GM19395 (cell line): ENCODE data around the gene CRY2.
"Not testable (repeated sequence)": the region's sequence is repeated elsewhere in the genome, so short reads cannot be mapped to it uniquely, and the experiment has no call there.

Source experiments
- ATAC-seq: cut with Tn5 transposase; IDR thresholded peaks from one replicate; pipeline ENCODE4 v1.9.1; 2021; ENCODE audit warnings: mild to moderate bottlenecking, moderate library complexity; ENCODE audit not compliant: unreplicated experiment

The CRY2 gene

GRCh38 chr11:45897556-45897955, 50.3 kb downstream of the CRY2 start:
- no peak for ATAC-seq

- ATAC-seq: no peak
These were observed 51.8 kb downstream of the CRY2 start for GRCh38 chr11:45899086-45899447.

- ATAC-seq: peak; percentile 71
These were observed 52.3 kb downstream of the CRY2 start for GRCh38 chr11:45899448-45900174.

- ATAC-seq: not testable (repeated sequence)
These were observed 53.0 kb downstream of the CRY2 start for GRCh38 chr11:45900175-45900800.

- ATAC-seq: no peak
These were observed 53.8 kb downstream of the CRY2 start for GRCh38 chr11:45900916-45901617.

DNA sequence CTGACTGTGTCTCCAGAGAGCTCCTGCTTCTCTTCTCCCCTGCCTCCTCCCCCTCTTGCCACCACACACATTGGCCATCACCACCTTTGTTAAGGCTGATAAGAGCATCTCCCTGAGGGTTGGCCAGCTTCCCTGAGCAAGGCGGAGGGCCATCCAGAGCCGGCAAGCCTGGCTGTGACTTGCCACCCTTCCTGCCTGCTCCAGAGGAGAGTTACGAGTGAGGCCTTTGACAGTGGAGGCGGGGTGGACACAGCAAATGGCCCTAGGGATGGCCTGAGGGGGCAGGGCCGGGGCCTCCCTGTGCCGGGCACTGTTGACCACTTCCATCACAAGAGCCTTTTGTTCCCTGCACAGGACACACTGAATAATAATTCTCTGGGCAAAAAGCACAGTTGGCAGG, 54.4 kb downstream of the CRY2 start:
- no peak for ATAC-seq

- ATAC-seq: no peak
These were observed 55.4 kb downstream of the CRY2 start for GRCh38 chr11:45902452-45903380.

DNA sequence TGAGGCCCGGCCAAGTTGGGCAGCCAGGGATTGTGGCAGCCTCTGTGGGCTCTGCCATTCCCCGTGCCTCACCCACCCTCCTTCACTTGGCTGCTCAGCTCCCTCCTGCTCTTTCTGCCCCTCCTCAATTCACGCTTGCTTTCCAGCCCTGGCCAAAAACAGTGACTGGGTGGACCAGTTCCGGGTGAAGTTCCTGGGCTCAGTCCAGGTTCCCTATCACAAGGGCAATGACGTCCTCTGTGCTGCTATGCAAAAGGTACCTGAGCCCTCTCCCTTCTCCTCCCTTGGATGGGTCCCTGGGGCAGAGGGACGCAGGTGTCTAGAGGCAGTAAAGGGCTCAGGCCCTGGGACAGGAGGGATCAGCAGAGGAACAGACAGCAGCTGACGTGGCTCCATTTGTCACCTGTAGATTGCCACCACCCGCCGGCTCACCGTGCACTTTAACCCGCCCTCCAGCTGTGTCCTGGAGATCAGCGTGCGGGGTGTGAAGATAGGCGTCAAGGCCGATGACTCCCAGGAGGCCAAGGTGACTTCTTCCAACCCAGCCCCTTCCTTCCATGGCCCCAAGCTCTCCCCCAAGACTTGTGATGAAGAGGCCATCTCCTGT, 57.1 kb downstream of the CRY2 start:
- no peak for ATAC-seq

DNA sequence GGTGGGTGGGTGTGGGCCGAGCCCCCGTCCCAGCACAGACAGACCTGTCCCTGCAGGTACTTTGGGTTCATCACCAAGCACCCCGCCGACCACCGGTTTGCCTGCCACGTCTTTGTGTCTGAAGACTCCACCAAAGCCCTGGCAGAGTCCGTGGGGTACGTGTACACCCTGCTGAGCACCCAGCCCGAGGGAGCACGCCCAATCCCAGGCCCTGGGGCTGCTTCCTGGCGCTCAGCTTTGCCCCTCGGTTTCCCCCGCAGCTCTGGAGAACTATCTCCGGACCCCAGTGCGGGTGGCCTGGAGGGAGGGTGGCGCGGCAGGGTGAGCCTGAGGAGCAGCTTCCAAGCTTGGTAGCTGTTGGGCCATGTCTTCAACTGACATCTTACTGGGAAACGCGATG, 57.8 kb downstream of the CRY2 start:
- no peak for ATAC-seq

DNA sequence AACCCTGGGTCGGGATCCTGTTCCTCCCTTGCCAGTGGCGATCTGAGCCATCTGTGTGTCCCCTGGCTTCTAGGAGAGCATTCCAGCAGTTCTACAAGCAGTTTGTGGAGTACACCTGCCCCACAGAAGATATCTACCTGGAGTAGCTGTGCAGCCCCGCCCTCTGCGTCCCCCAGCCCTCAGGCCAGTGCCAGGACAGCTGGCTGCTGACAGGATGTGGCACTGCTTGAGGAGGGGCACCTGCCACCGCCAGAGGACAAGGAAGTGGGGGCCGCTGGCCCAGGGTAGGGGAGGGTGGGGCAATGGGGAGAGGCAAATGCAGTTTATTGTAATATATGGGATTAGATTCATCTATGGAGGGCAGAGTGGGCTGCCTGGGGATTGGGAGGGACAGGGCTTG, 58.3 kb downstream of the CRY2 start:
- ATAC-seq: not testable (repeated sequence)

GRCh38 chr11:45906096-45906682, 58.9 kb downstream of the CRY2 start:
- no peak for ATAC-seq

GRCh38 chr11:45906965-45907611, 59.8 kb downstream of the CRY2 start, which contains the start of gene FREY1:
Gene FREY1 (minus strand): TSS chr11:45907271. CDS start chr11:45907245, 26 bp downstream.
- ATAC-seq: no peak

GRCh38 chr11:45907911-45908370, 60.7 kb downstream of the CRY2 start:
- ATAC-seq: no peak

- no peak for ATAC-seq
These were observed 62.6 kb downstream of the CRY2 start for GRCh38 chr11:45909594-45910475.

DNA sequence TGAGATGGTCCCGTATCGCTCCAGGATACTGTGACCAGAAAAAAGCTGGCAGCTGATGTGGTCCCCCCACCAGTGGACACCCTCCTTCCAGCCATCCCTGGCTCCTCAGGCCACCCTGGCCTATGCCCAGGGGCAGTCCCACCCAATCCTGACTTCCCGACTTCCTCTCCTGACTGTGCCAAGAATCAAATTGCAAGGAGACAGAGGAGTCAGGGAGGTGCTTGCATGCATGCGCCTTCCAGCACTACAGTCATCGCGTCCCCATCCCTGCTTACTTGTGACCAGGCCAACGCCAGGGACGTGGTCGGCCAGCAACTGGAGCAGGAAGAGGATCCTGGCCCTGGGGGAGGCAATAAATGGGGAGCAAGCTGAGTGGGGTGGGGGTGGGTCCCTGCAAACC, 63.3 kb downstream of the CRY2 start:
- no peak for ATAC-seq

DNA sequence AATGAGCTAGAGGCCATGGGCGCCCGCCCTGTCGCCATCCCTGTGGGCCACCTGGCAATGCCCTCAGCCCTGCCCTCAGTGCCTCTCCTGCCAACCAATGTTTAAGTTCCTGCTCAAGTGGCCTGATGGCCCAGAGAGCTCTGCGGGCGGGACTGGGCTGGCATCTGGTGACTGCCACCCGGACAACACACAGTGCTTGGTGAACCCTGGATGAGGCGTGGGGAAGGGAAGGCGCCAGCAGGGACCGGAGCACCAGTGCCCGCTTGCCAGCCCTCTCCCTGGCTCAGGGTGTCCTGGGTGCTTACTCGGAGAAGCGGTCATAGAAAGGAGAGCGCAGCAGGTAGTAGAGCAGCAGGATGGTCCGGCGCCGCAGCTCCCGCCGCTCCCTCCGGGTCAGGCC, 66.2 kb downstream of the CRY2 start:
- no peak for ATAC-seq

GRCh38 chr11:45913942-45914635, 66.8 kb downstream of the CRY2 start:
- ATAC-seq: no peak

DNA sequence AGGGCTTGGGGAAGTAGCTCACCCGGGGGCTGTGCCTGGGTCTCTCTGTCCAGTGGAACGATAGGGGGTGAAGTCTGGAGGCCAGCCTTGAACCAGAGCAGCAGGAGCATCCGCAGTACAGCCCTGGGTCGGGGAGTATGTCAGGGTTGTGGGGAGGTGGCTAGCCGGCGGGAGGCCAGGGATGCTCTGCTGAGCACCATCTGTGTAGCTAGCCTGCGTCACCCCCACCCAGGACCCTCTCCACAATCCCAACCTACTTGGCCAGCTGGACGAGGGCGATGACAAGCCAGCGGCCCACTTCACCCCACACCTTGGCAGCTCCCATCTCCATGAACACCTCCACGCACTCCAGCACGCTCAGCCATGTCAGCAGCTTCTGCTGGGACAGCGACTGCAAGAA, 68.2 kb downstream of the CRY2 start:
- no peak for ATAC-seq
